Activated CD8-positive, alpha-beta memory T cell treated with anti-CD3 and anti-CD28 coated beads, Interleukin-2, amount 50 U/mL, for 1 hour (primary cell): ENCODE data around the gene SMAD2.
"Not testable (repeated sequence)": the region's sequence is repeated elsewhere in the genome, so short reads cannot be mapped to it uniquely, and the experiment has no call there.

Experiments
- DNase-seq: peaks from one replicate; pipeline ENCODE4 v3.0.0-alpha.2; 2020; ENCODE audit errors: extremely low read depth

The SMAD2 gene

DNA sequence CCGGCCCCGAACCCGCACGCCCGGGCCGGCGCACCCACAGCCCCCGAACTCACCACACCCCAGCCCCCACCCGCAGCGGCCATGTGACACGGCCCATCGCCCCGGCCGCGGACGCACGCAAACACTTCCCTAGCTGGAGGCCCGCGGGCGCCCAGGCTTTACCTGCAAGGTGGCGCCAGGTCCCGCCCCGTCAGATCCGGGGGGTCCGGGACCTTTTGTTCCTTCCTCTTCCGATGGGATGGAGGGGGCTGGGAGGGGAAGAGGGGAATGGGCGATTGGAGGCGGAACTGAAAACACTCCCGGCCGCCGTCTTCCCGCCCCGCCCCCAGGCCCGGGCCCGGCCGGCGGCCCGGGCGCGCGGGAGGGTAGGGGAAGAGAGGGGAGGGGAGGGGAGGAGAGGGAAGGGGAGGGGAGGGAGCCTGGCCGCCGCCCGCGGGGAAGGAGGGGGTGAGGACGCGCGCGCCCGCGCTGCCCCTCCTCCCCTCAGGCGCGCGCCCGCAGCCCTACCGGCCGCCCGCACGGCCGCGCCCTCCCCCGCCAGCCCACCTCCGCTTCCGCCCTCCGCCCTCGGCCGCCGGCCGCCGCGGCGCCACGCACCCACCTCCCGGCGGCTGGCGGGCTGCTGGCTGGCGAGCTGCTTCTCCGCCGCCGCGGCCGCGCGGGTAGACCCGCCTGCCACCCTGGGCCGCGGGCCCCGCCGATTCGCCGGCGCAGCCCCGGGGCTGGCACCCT lies at the start of gene SMAD2:
Gene SMAD2 (minus strand): TSS at position 461 of the 732 bp plus-strand sequence. CDS start 33,903 bp downstream, outside the sequence.
- peak; percentile 22 for DNase-seq

DNA sequence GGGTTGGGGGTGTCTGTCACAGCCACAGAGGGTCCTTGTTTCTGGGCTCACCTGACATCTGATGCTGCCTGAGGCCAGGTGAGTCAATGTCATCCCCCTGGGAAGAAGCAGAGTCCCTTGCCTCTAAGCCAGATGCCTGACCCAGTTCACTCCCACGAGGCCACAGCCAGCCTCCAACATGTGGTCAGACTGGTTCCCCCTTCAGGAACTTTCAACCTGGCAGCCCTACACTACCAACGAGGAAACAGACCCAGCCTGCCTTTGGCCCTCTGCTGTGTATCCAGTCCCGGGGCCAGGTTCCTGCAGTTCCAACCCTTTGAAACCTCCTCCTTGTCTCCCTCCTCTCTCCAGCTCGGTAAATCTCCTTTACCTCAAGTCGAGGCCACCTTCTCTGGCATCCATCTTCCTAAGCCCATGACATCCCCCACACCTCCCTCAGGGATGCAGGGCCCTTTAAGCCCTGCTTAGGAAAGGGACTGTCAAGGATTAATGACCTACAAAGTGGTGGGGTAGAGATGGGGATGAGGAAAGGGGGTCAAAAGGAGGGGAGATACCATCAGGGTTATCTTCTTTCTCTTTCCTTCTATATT lies 49.2 kb upstream of the SMAD2 start:
- DNase-seq: no peak

- DNase-seq: no peak
Observed at GRCh38 chr18:47978603-47979002, 48.1 kb upstream of the SMAD2 start.

GRCh38 chr18:47978141-47978540 lies 47.7 kb upstream of the SMAD2 start:
- DNase-seq: no peak

- no peak for DNase-seq
Observed at GRCh38 chr18:47975701-47976100, 45.2 kb upstream of the SMAD2 start.

GRCh38 chr18:47975105-47975504 lies 44.6 kb upstream of the SMAD2 start:
- no peak for DNase-seq

DNA sequence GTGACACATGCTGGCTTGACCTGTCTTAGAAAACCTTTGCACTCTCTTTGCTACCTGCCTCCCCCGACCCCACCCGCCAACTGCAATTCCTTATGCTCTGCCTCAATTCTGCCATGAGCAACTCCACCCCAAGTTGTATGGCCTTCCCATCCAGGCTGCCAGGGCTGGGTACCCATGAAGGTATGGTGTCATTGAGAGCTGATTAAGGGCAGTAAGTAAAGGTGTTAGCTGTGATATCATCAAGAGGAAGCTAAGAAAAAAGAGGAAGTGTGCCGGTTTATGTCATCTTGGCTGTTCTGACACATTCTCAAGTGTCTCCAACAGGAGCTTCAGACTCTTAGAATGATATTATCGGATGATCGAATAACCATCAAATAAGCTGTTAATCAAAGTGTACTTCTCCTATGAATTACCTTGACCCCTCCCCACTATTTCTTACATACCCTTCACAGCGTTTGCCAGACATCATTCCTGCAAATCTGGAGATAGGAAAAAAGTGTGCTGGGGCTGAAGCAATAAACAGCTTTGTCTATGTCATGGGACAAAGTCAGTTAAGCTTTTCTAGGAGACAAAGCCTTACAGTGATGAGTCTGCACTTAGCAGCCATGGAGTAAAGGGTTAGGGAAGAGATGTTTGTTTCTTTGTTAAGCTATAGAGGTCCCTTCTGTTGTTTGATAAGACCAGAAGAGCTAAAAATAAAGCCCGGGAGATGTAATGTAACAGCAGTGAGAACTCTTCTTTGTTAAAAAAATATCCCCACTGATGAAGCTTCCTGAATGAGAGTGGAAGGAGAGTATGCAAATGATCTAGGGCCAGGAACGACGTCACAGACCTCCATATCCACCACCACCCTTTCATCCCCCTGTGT lies 40.4 kb upstream of the SMAD2 start:
- no peak for DNase-seq

DNA sequence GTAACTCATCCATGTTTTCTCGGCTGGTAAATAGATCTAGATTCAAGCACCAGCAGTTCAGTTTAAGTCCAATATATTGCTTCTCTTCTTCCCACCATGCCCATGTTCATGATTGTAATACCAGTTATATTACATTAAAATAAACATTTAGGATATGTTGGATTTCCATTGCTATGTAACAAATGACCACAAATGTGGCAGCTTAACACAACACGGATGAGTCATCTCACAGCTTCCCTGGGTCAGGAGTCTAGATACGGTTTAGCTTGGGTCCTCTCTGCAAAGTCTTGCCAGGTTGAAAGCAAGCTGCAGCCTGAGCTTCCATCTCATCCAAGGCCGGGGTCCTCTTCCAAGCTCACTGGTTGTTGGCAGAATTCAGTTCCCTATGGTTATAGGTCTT lies 39.4 kb upstream of the SMAD2 start:
- no peak for DNase-seq

DNA sequence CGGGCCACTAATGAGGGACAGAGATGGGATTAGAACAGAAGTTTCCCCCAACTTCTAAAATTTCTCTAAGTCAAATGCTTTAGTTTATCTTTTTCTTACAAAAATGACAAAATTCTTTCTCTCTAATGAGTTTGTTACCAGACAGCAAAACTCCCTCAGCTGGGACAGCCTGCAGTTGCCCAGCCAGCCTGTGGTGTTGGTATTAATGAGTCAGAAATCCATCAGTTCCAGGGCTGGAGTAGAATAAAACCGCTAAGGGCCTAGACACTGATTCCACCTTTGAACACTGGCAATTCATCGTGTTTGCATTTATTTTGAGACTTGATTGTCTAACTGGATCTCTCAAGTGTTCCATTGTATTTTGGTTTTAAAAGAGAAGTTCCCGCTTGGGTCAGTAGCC lies 38.3 kb upstream of the SMAD2 start:
- no peak for DNase-seq

GRCh38 chr18:47968006-47968676 lies 37.7 kb upstream of the SMAD2 start:
- DNase-seq: no peak

DNA sequence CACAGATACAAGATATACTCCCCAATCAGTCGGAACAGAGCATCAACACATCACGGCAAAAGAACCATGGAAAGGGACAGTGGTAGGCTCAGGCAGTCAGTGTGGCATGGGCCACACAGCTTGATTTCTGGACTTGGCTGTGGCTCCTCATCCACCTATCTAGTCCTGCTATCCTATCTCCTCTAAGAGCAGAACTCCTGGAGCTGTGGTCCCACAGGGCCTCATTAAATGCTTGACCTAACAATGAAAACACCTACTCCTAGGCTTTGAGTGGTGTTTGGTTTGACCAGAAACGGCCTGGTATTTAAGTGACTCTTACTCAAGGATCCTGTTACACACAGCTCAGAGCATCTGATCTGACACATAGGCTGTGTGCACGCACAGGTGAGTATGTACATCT lies 33.6 kb upstream of the SMAD2 start:
- DNase-seq: no peak

- not testable (repeated sequence) for DNase-seq
Observed at GRCh38 chr18:47961003-47961402, 30.5 kb upstream of the SMAD2 start.

GRCh38 chr18:47953471-47953931 lies 23.0 kb upstream of the SMAD2 start:
- no peak for DNase-seq

- DNase-seq: no peak
Observed at GRCh38 chr18:47950511-47950910, 20.1 kb upstream of the SMAD2 start.

- no peak for DNase-seq
Observed at GRCh38 chr18:47949202-47949601, 18.7 kb upstream of the SMAD2 start.

GRCh38 chr18:47946889-47947288 lies 16.4 kb upstream of the SMAD2 start:
- no peak for DNase-seq

DNA sequence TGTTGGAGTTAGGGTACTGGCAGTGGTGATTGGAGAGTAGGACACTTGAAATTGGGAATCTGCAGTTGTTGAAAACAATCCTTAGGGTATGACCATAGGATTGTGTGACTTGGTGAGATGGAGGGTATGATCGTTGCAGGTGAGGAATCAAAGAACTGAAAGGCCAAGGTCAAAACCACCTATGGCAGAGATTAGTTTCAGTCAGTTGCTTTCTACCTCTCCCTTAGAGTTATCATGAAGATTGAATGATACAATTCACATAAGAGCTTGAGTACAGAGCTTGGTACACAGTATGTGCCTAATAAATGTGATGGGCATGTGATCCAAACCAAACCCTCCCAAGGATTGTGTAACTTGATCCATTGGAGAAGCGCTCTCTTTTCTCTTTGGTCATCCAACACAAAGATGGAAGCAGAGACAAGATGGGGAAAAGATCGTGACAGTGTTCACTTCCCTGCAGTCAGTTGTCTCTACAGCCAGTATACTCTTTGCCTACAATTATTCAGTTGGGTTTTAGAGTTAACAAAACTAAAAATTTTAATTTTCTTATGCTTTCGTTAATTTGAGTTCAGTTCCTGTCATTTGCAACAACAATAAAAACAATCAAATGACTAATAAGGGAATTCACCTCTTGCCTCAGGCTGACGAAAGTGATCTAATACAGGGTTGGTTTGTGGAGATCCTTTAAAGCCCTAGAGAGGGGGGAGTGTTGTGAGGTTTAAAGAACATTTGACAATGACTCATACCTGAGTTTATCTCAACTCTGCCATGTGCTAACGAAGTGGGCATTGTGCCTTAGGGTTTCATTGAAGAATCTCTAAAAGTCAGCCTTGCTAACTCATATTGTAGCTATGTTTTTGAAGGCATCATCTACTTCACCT lies 14.8 kb upstream of the SMAD2 start:
- DNase-seq: no peak

- DNase-seq: no peak
Observed at GRCh38 chr18:47936952-47937351, 6.5 kb upstream of the SMAD2 start.

DNA sequence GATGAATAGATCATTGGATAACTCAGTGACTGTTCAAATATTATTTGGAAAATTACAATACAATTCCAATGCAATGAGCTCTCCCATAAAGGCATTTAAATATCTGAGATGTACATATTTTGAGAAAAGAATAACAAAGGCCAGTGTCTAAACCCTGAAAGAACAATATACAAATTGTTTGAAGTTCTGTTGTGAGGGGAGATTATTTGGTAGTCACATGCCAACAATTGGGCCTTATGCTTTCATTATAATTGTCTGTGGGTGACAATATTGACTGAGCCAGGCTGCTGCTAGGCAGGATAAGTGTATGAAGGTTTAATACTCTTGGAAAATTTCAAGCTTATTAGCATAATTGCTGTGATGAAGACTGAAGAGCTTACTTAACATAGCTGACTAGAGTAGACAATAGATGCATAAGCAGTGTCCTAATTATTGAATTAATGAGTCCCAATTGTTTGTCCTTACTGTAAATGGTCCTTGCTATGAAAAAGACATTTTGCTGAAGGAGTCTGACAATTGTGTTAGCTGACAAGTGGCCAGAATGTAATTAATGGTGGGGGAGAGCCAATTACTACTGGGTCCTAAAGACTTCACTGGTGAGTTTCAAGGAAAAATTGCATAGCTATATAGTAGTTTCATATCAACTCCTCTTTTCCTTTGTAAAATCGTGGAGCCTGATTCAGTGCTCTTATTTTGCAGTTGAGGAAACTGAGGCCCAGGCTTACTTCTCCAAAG lies 5.0 kb upstream of the SMAD2 start:
- DNase-seq: no peak

- no peak for DNase-seq
Observed at GRCh38 chr18:47932603-47933002, 2.1 kb upstream of the SMAD2 start.
